Left lobe of liver (tissue), 2 donors: ENCODE measurements around the gene DGKB. TPM values are rescaled to one million over a fixed set of nuclear protein-coding genes. Genes with fewer than 3 reads are reported as not detected.

Experiments
- ATAC-seq: fragments of 200-7000 bp; cut with Tn5 transposase; one replicate; pipeline ENCODE4 v1.9.1; 2020; ENCODE audit warnings: mild to moderate bottlenecking, moderate library complexity
- DNase-seq: peaks from one replicate; pipeline ENCODE4 v3.0.0-alpha.2; 2020; ENCODE audit warnings: low spot score
- total RNA-seq: library from RNA; stranded (reverse); gene quantifications from one replicate; pipeline ENCODE4 v1.2.1, GENCODE V29; 2021
- donor health status: DM: no; HTN: no; CAD: no; lungs with moderate emphysema.
- donor health status: DM: no; HTN: yes; CAD: no.

DGKB gene
- total RNA-seq, 1 donor from 2014 or later = 0.33 TPM

- peak; percentile 82 for ATAC-seq
- no peak for DNase-seq
These were observed 495.1 kb downstream of the DGKB start for GRCh38 chr7:14407246-14408015.

GRCh38 chr7:14403587-14403986 lies 499.0 kb downstream of the DGKB start:
- no peak for DNase-seq
- no peak for ATAC-seq

- ATAC-seq (no peak), DNase-seq (no peak)
These were observed 502.3 kb downstream of the DGKB start for GRCh38 chr7:14400271-14400670.

- ATAC-seq (no peak), DNase-seq (no peak)
These were observed 504.0 kb downstream of the DGKB start for GRCh38 chr7:14398526-14398925.

- ATAC-seq (no peak), DNase-seq (no peak)
These were observed 506.7 kb downstream of the DGKB start for GRCh38 chr7:14395860-14396259.

- DNase-seq (no peak), ATAC-seq (peak; percentile 34)
These were observed 507.8 kb downstream of the DGKB start for GRCh38 chr7:14394786-14395185.

GRCh38 chr7:14389595-14389994 lies 513.0 kb downstream of the DGKB start:
- DNase-seq (no peak), ATAC-seq (peak; percentile 31)

- DNase-seq (no peak), ATAC-seq (peak; percentile 34)
These were observed 513.4 kb downstream of the DGKB start for GRCh38 chr7:14389181-14389591.

GRCh38 chr7:14385074-14385473 lies 517.5 kb downstream of the DGKB start:
- ATAC-seq = no peak
- DNase-seq = no peak

GRCh38 chr7:14381936-14382335 lies 520.6 kb downstream of the DGKB start:
- no peak for ATAC-seq

GRCh38 chr7:14381306-14381705 lies 521.2 kb downstream of the DGKB start:
- DNase-seq (no peak), ATAC-seq (no peak)

More at GRCh38 chr7:14381936-14382335, 520.6 kb downstream of the DGKB start:
- DNase-seq = no peak

GRCh38 chr7:14380881-14381280 lies 521.7 kb downstream of the DGKB start:
- DNase-seq (no peak), ATAC-seq (no peak)

GRCh38 chr7:14377646-14378266 lies 524.8 kb downstream of the DGKB start:
- ATAC-seq (no peak), DNase-seq (no peak)

GRCh38 chr7:14376711-14377110 lies 525.8 kb downstream of the DGKB start:
- DNase-seq (no peak), ATAC-seq (no peak)

- DNase-seq = no peak
- peak; percentile 60 for ATAC-seq
These were observed 526.6 kb downstream of the DGKB start for GRCh38 chr7:14375998-14376397.

- DNase-seq (no peak), ATAC-seq (no peak)
These were observed 528.2 kb downstream of the DGKB start for GRCh38 chr7:14374336-14374735.

GRCh38 chr7:14368285-14368684 lies 534.3 kb downstream of the DGKB start:
- ATAC-seq (no peak), DNase-seq (no peak)

- ATAC-seq (no peak), DNase-seq (no peak)
These were observed 551.4 kb downstream of the DGKB start for GRCh38 chr7:14351167-14351566.

GRCh38 chr7:14341200-14341775 lies 561.3 kb downstream of the DGKB start:
- ATAC-seq = no peak
- DNase-seq = no peak

GRCh38 chr7:14340393-14341074 lies 562.0 kb downstream of the DGKB start:
- no peak for ATAC-seq
- no peak for DNase-seq

- no peak for ATAC-seq
- no peak for DNase-seq
These were observed 562.7 kb downstream of the DGKB start for GRCh38 chr7:14339861-14340260.

GRCh38 chr7:14336256-14336655 lies 566.3 kb downstream of the DGKB start:
- DNase-seq (no peak), ATAC-seq (peak; percentile 57)
